Stimulated activated CD4-positive, alpha-beta T cell treated with anti-CD3 and anti-CD28 coated beads, Interleukin-4, amount 100 ng/mL, for 1 hour (primary cell): Measurements from ENCODE around the gene SCFD2.
"Not testable (repeated sequence)": the region's sequence is repeated elsewhere in the genome, so short reads cannot be mapped to it uniquely, and the experiment has no call there.

Experiments used
- DNase-seq: peaks from one replicate; pipeline ENCODE4 v3.0.0-alpha.2; 2020

The SCFD2 gene

DNA sequence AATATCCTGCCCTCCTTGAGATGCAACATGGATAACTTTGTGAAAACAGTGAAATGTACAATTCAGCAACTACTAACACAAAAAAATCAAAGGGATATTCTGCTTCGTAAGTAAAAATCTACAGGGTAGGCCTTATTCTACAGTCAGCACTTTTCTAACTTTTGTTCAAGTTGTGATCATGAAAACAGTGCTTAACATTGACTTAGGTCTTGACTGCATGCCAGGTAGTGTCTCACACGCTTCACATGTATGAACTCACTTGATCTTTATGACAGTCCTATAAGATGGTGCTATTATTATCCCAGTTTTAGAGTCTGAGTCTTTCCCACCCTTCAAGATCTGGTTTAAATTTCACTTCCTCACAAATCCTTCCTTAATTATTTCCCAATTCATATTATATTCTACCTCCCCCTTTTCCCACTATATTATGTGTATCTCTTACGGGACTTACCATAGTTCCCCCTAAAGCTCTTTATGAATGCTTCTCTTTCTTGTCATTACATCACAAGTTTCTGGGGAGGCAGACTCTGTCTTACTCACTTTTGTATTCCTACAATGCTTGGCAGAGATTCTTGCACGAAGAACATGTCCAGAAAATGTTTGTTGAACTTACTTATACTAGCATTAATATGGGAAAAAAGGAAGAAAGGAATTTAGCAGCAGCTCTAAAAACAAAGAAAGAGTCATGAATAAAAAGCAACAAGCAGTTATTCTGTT lies 179.8 kb downstream of the SCFD2 start:
- DNase-seq: no peak

DNA sequence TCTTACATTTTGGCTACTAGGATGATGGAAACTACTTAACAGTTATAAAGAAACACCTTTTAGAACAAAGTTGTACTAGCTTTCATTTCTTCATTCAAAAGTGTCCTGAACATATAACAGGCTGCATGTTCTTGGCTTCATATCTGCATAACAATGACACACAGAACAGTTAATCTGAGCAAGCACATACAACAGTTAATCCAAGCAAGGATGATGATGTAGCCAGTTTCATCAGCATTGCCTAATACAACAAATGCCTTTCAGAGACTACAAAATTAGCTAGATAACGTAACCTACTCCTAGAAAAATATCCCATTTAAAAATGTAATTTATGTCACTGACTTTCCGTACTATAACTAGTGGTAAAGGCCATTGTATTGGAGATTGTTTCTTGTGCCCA lies 182.1 kb downstream of the SCFD2 start:
- DNase-seq: no peak

DNA sequence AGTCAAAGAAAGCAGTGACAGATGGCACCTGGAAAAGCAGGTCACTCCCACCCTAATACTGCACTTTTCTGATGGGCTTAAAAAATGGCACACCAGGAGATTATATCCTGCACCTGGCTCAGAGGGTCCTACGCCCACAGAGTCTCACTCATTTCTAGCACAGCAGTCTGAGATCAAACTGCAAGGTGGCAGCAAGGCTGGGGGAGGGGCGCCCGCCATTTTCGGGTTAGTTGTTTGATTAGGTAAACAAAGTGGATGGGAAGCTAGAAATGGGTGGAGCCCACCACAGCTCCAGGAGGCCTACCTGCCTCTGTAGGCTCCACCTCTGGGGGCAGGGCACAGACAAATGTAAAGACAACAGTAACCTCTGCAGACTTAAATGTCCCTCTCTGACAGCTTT lies 188.1 kb downstream of the SCFD2 start:
- not testable (repeated sequence) for DNase-seq

GRCh38 chr4:53175640-53176039 lies 190.2 kb downstream of the SCFD2 start:
- no peak for DNase-seq

DNA sequence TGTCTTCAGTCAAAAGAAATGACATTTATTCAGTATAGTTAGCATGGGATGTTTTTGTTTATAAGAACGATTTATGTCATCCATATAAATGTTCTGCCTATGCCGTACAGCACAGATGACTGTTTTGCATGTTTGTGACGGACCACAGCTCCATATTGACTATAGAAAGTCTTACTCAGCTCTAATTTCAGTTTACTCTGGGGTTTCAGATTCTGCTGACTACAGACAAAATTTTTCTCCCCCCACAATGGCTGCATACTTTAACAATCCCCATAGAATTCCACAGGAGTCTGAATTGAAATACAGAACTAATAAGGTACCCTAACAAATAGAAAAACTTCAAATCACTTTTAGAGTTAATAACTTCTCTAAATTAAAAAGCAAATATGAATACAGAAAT lies 191.0 kb downstream of the SCFD2 start:
- no peak for DNase-seq

DNA sequence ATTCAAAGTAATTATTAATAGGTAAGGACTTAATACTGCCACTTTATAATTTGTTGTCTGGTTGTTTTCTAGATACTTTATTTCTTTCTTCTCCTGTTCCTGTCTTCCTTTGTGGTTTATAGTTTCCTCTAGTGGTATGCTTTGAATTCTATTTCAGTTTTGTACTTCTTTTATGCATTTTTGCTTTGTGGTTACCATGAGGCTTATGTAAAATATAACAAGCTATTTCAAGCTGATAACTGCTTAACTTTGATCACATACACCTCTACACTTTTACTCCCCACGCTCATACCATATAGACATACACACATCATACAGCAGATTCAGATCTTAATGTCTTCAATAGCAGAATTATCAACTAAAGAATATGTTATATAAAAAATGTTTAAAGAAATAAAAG lies 192.3 kb downstream of the SCFD2 start:
- DNase-seq: no peak

GRCh38 chr4:53171797-53172196 lies 194.1 kb downstream of the SCFD2 start:
- no peak for DNase-seq

DNA sequence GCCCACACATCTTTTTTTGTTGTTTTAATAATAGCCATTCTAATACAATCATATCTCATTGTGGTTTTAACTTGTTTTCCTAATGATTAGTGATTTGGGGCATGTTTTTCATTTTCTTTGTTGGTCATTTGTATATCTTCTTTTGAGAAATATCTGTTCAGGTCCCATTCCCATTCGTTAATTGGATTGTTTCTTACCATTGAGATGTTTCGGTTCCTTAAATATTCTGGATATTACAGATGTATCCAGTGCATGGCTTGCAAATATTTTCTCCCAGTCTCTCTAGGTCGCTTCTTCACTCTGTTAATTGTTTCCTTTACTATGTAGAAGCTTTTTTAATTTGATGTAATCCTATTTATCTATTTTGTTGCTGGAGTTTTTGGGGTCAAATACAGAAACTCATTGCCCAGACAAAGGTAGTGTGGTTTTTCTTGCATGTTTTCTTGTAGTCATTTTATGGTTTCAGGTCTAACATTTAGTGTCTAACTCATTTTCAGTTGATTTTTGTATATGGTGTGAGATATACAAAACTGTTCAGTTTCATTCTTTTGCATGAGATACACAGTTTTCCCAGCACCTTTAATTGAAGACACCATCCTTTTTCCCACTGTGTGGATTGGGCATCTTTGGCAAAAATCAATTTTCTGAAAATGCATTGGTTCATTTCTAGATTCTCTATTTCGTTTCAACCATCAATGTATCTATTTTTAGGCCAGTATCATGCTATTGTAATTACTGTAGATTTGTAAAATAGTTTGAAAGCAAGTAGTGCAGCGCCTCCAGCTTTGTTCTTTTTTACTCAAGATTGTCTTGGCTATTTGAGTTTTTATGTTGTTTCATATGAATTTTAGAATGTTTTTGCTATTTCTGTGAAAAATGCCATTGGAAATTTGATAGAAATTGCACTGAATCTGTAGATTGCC lies 195.9 kb downstream of the SCFD2 start:
- no peak for DNase-seq

GRCh38 chr4:53168228-53168627 lies 197.6 kb downstream of the SCFD2 start:
- no peak for DNase-seq

GRCh38 chr4:53162969-53163368 lies 202.9 kb downstream of the SCFD2 start:
- DNase-seq: no peak

DNA sequence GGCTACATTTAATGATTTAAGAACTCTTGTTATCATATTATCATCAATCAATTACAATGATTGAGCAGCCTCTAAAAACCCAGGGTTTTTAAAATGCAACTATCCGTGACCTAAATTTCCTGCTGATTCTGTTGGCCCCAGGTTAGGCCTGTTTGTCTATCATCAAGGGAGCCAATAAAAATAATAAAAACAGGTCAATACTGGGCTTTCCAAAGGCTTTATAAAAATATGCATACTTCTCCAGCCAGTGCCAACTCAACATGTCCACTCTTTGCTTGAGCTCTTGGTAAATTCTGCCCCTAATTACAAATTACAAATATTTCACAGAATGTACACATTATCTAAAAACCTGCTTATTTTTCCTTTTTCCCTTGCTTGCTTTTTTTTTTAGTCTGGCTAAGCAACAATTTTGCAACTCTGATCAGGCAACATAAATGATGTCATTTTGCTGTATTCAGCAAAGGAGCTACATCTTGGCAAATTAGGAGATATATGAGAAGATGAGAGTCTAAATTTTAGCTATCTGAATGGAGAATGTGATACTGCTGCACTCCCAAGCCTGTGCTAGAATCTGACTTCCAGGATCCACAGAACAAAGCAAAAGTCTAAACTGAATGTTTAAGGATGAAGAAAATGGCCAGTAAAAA lies 204.0 kb downstream of the SCFD2 start:
- DNase-seq: no peak

DNA sequence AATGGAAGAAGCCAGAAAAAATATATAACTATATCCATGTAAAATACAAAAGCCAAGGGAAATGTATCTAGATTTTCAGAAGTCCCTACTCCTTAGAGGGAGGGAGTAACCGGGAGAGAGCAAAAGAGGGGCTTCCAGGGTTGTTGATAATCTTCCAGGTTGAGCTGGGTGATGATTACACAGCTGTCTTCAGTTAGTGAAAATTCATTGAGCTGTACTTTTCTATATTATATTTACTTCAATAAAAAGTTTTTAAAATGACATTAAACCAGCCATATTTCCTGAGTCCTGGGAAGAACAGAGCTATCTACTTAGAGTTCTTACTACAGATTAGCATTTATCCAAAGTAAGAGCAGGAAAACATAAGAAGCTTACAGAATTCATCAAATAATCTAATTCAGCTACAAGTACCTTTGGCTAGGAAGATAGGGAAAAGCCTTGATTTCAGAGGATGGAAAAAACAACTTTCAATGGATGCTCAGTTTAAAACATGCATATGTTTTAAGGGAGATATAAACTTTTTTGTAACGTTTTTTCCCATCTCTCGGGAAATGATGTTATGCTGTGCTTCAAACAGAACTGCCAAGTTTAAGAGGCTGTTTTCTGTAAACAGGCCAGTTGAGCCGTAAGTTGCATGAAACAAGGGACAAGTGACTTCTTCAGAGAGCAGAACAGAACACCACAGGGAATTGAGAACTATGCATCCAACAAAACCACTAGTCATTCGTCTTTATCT lies 204.6 kb downstream of the SCFD2 start:
- no peak for DNase-seq

DNA sequence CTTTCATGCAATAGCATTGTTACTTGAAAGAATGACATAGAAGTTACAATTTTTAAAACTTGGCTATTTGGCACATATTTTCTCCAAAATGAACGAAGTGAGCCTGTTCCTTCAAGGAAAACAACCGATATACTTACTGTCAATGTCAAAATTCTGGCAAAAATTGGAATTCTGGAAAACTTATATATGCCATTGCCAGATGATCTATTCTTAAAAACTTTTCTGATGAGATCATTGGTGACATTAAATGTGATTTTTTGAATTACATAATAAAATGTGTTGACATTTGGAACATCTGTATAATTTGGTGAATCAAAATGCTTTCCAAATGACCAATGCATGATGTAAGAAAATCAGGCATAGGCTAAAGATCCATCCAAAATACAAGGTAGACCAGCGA lies 209.0 kb downstream of the SCFD2 start:
- no peak for DNase-seq

DNA sequence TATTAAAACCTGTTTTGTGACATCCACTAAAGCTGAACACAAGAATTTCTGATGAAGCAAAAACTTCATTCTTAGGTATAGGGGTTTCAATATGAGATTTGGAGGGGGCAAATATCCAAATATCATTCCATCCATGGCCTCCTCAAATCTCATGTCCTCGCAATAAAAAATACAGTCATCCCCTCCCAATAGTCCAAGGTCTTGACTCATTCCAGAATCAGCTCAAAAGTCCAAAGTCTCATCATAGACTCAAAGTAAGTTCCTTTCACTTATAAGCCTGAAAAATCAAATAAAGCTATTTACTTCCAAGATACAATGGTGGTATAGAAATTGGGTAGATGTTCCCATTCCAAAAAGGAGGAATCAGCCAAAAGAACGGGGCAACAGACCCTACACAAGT lies 213.4 kb downstream of the SCFD2 start:
- no peak for DNase-seq

DNA sequence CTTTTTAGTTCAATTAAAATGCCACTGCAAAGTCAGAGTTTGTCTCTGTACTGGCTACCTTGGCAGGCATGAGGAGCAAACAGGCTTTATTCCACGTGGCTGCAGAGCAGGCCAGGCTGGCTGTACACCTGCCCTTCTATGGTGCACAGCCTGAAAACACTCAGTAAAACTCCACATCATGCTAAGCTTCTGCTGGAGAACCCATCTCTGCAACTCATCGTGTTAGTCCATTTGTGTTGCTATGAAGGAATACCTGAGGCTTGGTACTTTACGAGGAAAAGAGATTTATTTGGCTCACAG lies 214.4 kb downstream of the SCFD2 start:
- DNase-seq: no peak

GRCh38 chr4:53150631-53151488 lies 215.0 kb downstream of the SCFD2 start:
- DNase-seq: no peak

DNA sequence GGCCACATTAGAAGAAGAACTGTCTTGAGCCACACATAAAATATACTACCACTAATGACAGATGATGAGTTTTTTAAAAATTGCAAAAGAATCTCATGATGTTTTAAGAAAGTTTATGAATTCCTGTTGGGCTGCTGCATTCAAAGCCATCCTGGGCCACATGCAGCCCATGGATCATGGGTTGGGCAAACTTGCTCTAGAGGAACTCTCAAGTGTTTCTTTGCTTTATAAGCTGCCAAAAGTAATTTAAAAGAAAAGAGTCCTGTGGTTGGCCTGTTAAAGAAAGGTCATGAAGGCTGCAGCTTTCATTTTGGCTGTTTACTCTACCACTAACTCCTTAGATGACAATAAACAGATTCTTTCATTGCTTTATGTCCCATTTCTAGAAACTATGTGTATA lies 218.2 kb downstream of the SCFD2 start:
- DNase-seq: no peak

GRCh38 chr4:53147197-53147596 lies 218.7 kb downstream of the SCFD2 start:
- no peak for DNase-seq

DNA sequence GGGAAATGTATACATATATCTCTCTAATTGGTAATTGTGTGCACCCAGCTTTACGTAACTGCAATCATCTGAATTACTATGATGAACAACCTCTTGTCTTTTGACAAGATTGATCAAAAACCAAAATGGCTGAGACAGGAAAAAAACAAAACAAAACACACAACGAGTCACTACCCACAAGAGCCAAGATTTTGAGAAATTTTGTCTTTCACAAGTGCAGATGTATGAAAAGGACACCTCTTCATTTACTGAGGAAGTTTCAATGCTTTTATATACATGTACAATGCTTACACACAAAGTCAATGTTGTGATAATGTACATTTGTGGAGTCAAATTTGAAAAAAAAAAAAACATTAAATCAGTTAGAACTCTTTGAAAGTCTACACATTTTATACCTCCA lies 224.6 kb downstream of the SCFD2 start:
- no peak for DNase-seq

- not testable (repeated sequence) for DNase-seq
These were observed 226.6 kb downstream of the SCFD2 start for GRCh38 chr4:53139256-53139655.

- DNase-seq: no peak
These were observed 228.4 kb downstream of the SCFD2 start for GRCh38 chr4:53137468-53137867.

DNA sequence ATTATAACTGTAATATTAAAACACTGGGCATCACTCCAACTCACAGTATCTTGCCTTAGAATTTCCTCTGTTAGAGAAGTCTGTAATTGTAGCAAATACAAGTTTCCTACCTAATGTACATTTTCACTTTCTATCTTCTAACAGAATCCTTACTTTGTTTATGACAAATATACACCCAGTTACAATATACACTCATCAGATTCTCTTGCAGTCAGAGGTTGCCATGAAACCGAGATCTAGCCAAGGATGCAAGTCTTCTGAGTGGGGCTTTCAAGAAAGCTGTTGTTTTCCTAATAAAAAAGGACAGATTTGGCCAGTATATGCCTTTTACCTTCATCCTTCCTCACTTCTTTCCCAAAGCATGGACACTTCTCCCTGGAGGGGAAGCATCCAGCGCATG lies 228.9 kb downstream of the SCFD2 start:
- DNase-seq: no peak
